Right atrium auricular region (tissue), 2 donors: ENCODE data around the gene MARVELD3. TPM values are rescaled to one million over a fixed set of nuclear protein-coding genes. Genes with fewer than 3 reads are reported as not detected.
"Not testable (repeated sequence)": the region's sequence is repeated elsewhere in the genome, so short reads cannot be mapped to it uniquely, and the experiment has no call there.

Experiments used
- DNase-seq: peaks from one replicate; pipeline ENCODE4 v3.0.0-alpha.2; 2019; ENCODE audit warnings: low spot score
- H3K27ac ChIP-seq, 2 donors: fragments of 200-600 bp; sonication (generic); 1 replicate in 1 of 2; 2 replicates in 1 of 2; pipeline ENCODE4 v1.5.1; 2016 to 2019
- H3K27me3 ChIP-seq, 2 donors: fragments of 200-600 bp; sonication (generic); one replicate each; pipeline versions ENCODE4 v1.5.1 to v1.6.0; 2017 to 2019
- H3K36me3 ChIP-seq: fragments of 200-600 bp; sonication (generic); one replicate; pipeline ENCODE4 v1.5.1; 2016
- H3K4me1 ChIP-seq, 2 donors: fragments of 200-600 bp; sonication (generic); one replicate each; pipeline versions ENCODE4 v1.5.1 to v1.6.0; 2017 to 2019
- H3K4me3 ChIP-seq, 2 donors: fragments of 200-600 bp; sonication (generic); 1 replicate in 1 of 2; 2 replicates in 1 of 2; pipeline ENCODE4 v1.5.1; 2017 to 2019; ENCODE audit warnings: mild to moderate bottlenecking in 1 of 2, moderate library complexity in 1 of 2
- H3K9me3 ChIP-seq, 2 donors: fragments of 200-600 bp; sonication (generic); one replicate each; pipeline ENCODE4 v1.5.1; 2019
- total RNA-seq, 2 donors: library from RNA; depleted of rRNA; stranded (reverse); fragments of >200 nt; gene quantifications; one replicate each; pipeline ENCODE4 v1.1.0, GENCODE V29; 2016
- TF ChIP-seq, protein P1 (sequence below), 2 donors: fragments of 200-600 bp; sonication (generic); IDR thresholded peaks; one replicate each; pipeline ENCODE4 v1.5.1; 2019; ENCODE audit warnings: antibody characterized with exemption in 2 of 2

The MARVELD3 gene
- total RNA-seq, 2 donors from 2014 or later, result not detected

DNA sequence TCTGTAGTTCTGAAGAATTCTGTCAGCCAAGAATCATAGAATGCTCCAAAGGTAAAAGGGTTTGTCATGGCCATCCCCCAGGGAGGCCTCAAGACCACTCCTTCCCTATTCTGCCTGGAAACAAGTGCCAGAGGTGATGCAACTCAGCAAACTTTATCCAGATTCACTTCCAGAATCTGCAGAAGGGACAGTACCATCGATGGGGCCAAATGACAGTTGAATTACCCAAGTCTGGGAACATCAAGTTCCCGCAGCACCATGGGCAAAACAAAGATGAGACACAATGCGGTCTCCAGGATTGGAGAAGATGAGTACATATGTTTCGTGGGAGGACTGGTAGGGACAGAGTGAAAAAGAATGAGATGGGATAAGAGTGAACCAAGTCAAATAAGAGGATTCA is 35.4 kb upstream of the MARVELD3 start:
- TF ChIP-seq, protein P1, sequence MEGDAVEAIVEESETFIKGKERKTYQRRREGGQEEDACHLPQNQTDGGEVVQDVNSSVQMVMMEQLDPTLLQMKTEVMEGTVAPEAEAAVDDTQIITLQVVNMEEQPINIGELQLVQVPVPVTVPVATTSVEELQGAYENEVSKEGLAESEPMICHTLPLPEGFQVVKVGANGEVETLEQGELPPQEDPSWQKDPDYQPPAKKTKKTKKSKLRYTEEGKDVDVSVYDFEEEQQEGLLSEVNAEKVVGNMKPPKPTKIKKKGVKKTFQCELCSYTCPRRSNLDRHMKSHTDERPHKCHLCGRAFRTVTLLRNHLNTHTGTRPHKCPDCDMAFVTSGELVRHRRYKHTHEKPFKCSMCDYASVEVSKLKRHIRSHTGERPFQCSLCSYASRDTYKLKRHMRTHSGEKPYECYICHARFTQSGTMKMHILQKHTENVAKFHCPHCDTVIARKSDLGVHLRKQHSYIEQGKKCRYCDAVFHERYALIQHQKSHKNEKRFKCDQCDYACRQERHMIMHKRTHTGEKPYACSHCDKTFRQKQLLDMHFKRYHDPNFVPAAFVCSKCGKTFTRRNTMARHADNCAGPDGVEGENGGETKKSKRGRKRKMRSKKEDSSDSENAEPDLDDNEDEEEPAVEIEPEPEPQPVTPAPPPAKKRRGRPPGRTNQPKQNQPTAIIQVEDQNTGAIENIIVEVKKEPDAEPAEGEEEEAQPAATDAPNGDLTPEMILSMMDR (IDR thresholded peaks at IDR 0.05), result no peak
- H3K4me3 ChIP-seq, result no peak overlapping the region
- no peaks in the 10 kb centered on the region for H3K4me1 ChIP-seq
- H3K27me3 ChIP-seq, result no peaks in the 10 kb centered on the region
- H3K36me3 ChIP-seq, result no peaks in the 10 kb centered on the region
- no peak overlapping the region for H3K27ac ChIP-seq
- DNase-seq, result no peak
- no peaks in the 10 kb centered on the region for H3K9me3 ChIP-seq

DNA sequence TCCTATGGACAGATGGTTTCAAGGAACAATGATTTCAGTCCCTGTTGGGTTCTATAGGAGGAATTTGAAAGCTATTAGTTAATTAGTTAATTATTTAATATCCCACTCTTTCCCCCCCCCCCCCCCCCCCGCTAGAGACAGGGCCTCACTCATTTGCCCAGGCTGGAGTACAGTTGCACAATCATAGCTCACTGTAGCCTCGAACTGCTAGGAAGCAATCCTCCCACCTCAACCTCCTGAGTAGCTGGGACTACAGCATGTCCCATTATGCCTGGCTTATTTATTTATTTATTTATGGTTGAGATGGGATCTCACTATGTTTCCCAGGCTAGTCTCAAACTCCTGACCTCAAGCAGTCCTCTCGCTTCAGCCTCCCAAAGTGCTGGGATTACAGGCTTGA is 34.1 kb upstream of the MARVELD3 start:
- no peaks in the 10 kb centered on the region for H3K4me1 ChIP-seq
- no peak for DNase-seq
- no peaks in the 10 kb centered on the region for H3K36me3 ChIP-seq
- no peaks in the 10 kb centered on the region for H3K27me3 ChIP-seq
- no peak overlapping the region for H3K4me3 ChIP-seq
- no peak overlapping the region for H3K27ac ChIP-seq
- TF ChIP-seq, protein P1 (IDR thresholded peaks at IDR 0.05), result no peak
- H3K9me3 ChIP-seq, result no peaks in the 10 kb centered on the region

DNA sequence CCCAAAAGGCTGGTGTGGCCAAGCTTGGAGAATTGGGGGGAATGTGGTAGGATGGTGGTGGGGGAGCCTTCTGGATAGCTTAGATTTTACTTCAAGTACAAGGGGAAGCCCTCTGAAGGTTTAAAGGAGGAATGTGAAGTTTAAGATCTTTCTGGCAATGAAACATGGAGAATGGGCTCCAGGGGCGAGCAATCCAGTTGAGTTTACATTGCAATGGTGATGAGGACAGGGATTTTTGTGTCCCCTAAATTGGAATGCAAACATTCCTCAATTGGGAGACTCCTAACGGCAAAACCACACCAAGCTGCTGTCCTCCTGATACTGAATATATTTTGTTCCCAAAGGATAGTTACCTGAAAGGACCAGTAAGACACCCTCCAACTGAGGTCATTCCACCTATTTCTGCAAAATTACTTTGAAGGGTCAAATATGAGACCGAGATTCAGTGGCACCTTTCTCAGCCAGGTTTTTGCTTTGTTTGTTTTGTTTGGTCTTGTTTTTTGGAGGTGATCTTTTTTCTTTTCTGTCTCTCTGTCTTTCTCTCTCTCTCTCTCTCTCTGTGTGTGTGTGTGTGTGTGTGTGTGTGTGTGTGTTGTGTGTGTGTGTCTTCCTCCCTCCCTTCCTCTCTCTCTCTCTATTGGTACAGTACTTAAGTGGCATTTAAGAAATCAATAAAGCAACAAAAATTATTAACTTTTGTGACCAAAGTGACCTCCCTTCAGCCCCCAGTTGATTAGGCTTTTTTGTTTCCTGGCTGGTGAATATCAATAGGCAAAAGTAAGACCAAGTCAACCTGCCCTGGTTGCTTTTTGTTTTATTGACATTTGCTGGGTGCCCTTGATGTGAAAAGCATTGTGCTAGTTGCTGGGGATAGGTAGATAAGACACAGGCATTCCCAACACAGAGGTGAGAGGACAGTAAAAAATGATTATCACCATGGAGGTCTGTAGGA is 32.7 kb upstream of the MARVELD3 start:
- Histone ChIP-seq H3K27ac (no peak overlapping the region), H3K27me3 (no peaks in the 10 kb centered on the region), H3K36me3 (no peaks in the 10 kb centered on the region), H3K4me3 (no peak overlapping the region), H3K4me1 (no peaks in the 10 kb centered on the region), H3K9me3 (no peaks in the 10 kb centered on the region)
- TF ChIP-seq, protein P1 (IDR thresholded peaks at IDR 0.05), result no peak
- no peak for DNase-seq

DNA sequence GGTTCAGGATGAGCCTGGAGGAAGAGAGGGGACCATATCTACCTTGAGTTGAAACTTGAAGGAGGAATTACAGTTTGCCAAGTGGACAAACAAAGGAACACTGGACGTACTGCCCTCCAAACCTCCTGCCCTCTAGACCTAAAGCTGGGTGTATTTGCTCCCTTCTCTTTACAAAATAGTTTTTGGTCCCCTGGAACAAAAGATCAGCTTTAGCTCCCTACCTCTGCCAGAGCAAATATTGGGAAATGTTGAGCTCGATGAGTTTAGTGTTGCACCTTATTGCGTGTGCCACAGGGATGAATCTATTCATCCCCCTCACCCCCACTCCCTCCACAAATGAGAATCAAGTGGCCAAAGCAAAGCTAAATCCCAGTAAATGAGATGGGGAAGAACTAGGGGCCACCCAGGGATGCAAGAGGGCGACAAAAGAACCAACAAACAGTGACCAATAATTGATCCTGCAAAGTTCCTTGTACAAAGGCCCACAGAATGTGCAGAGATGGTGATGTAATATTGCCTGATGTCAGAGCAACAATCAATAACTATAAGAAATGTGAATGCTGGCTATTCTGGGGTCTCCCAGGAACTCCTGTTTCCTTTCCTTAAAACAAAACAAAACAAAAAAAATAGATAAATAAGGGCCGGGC is 31.9 kb upstream of the MARVELD3 start:
- Histone ChIP-seq H3K4me1 (no peaks in the 10 kb centered on the region), H3K4me3 (no peak overlapping the region), H3K27ac (no peak overlapping the region), H3K27me3 (no peaks in the 10 kb centered on the region), H3K36me3 (no peaks in the 10 kb centered on the region), H3K9me3 (no peaks in the 10 kb centered on the region)
- DNase-seq, result no peak
- TF ChIP-seq, protein P1 (IDR thresholded peaks at IDR 0.05), result no peak

DNA sequence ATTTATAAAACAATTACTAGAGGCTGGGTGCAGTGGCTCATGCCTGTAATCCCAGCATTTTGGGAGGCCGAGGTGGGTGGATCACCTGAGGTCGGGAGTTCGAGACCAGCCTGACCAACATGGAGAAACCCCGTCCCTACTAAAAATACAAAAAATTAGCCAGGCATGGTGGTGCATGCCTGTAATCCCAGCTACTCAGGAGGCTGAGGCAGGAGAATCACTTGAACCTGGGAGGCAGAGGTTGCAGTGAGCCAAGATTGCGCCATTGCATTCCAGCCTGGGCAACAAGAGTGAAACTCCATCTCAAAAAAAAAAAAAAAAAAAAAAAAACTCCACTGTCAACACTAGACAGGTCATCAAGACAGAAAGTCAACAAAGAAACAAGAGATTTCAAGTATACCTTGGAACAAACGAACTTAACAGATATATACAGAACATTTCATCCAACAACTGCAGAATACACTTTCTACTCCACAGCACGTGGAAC is 30.6 kb upstream of the MARVELD3 start:
- H3K36me3 ChIP-seq, H3K27me3 ChIP-seq, H3K27ac ChIP-seq, H3K4me3 ChIP-seq, DNase-seq, H3K4me1 ChIP-seq, H3K9me3 ChIP-seq: not testable (repeated sequence)

DNA sequence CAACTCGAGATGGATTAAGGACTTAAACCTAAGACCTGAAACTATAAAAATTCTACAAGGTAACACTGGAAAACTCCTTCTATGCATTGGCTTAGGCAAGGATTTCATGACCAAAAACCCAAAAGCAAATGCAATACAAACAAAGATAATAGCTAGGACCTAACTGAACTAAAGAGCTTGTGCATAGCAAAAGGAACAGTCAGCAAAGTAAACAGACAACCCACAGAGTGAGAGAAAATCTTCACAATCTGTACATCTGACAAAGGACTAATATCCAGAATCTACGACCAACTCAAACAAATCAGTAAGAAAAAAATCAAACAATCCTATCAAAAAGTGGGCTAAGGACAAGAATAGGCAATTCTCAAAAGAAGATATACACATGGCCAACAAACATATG is 27.6 kb upstream of the MARVELD3 start:
- H3K4me3 ChIP-seq, DNase-seq, H3K36me3 ChIP-seq: not testable (repeated sequence)

More for the DNA sequence above, 27.6 kb upstream of the MARVELD3 start:
- not testable (repeated sequence) for H3K4me1 ChIP-seq, H3K9me3 ChIP-seq, H3K27me3 ChIP-seq, H3K27ac ChIP-seq
